Thyroid gland (tissue), 4 donors: ENCODE measurements around the gene ZBTB25. TPM values are rescaled to one million over a fixed set of nuclear protein-coding genes. Genes with fewer than 3 reads are reported as not detected.
A peak's percentile ranks its signal among the peaks of the same experiment; 100 is the strongest.

Source experiments
- DNase-seq, 2 donors: peaks; one replicate each; pipeline ENCODE4 v3.0.0-alpha.2; 2019
- H3K27ac ChIP-seq, 3 donors: fragments of 200-600 bp; sonication (generic); 1 replicate in 2 of 3; 2 replicates in 1 of 3; pipeline ENCODE4 v1.5.1; 2016 to 2019; ENCODE audit warnings: mild to moderate bottlenecking in 1 of 3, moderate library complexity in 1 of 3
- H3K27me3 ChIP-seq: fragments of 200-600 bp; sonication (generic); one replicate; pipeline ENCODE4 v1.5.1; 2019
- H3K36me3 ChIP-seq, 2 donors: fragments of 200-600 bp; sonication (generic); one replicate each; pipeline ENCODE4 v1.5.1; 2016 to 2019
- H3K4me1 ChIP-seq, 2 donors: fragments of 200-600 bp; sonication (generic); one replicate each; pipeline ENCODE4 v1.5.1; 2017 to 2019
- H3K4me3 ChIP-seq, 3 donors: fragments of 200-600 bp; sonication (generic); replicated peaks in 1 of 3; 1 replicate in 2 of 3; 2 replicates in 1 of 3; pipeline ENCODE4 v1.5.1; 2016; ENCODE audit warnings: mild to moderate bottlenecking in 1 of 3
- H3K9me3 ChIP-seq: fragments of 200-600 bp; sonication (generic); one replicate; pipeline ENCODE4 v1.5.1; 2017
- POLR2A ChIP-seq, 2 donors: fragments of 450-650 bp; IDR thresholded peaks; one replicate each; pipeline ENCODE4 v1.6.1; 2017; ENCODE audit warnings: antibody characterized with exemption in 2 of 2, mild to moderate bottlenecking in 2 of 2, moderate library complexity in 1 of 2
- WGBS, 2 donors: methylation state at CpG; one replicate each; pipeline ENCODE4 v1.1.5; 2017; 5-methylcytosine and 5-hydroxymethylcytosine counted together
- intact Hi-C: fragments of 100-400 bp; cut with DNase I; formaldehyde crosslinking; loops from one replicate; pipeline ENCODE4 v1.15.1; 2023
- total RNA-seq, 4 donors: library from RNA; depleted of rRNA; stranded (reverse); fragments of >200 nt; gene quantifications; one replicate each; pipeline ENCODE4 v1.2.3, GENCODE V29; 2016
- TF ChIP-seq, protein P1 (sequence below), 6 experiments: fragments of 200-600 bp in 3 of 6; fragments of 450-650 bp in 3 of 6; sonication (generic) in 3 of 6; IDR thresholded peaks; one replicate each; pipeline ENCODE4 v1.5.1; 2016 to 2019; ENCODE audit warnings: antibody characterized with exemption in 6 of 6, mild to moderate bottlenecking in 2 of 6, inconsistent platforms in 1 of 6, moderate library complexity in 1 of 6

ZBTB25 gene
- total RNA-seq, result 10 to 100 TPM; 15.9 to 23.0 (median 17.7) TPM

DNA sequence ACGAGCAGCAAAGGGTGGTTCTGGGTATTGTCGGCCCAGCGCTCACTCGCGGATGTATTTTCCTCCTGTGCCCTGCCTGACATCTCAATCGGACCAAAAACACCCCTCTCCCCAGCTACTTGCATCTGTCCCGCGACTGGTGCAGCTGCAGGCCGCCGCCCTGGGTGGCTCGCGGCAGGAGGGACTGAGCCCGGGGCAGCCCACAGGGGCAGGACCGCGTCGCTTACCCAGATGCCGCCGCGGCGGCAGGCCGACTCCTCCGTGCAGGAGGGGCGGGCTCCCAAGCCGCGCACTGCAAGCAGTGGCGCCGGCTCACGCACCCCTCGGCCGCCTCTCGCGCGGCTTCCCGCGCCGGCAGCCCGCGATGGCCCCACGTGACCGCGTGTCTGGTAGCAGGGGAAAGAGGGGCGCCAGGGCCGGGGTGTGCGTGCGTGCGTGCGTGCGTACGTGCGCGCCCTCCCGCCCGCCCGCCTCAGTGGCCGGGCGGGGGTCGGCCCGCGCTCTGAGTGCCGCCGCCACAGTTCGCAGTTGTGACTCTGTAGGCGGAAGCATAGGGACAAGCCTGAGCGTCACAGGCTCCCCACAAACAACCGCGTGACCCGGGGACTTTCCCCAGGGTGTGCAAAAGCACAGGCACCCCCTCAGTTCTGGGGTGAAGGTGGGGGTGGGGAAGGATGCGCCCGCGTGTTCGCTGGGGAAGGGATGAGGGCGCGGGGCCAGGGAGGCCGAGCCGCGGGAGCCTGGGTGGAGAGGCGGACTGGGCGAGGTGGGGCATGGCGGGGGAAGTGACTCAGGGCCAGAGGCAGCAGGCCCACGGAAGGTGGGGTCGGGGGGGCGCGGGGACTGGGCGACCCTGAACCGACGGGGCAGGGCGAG lies at the start of gene ZBTB25:
TSS of gene ZBTB25 (minus strand) at position 405 of the 876 bp plus-strand sequence. CDS start 13,305 bp downstream, outside the sequence.
- peak within 1 kb of the TSS; percentile 99 to 100 (median 99) for H3K27ac ChIP-seq
- H3K9me3 ChIP-seq, result no peaks in the 10 kb centered on the region
- no peaks in the 10 kb centered on the region for H3K27me3 ChIP-seq
- no peaks in the 10 kb centered on the region for H3K36me3 ChIP-seq
- 0 to 2% methylated on average over 11 of the region's 87 CpGs for WGBS, 2 donors
- peak within 1 kb of the TSS; percentile 66 to 89 (median 79) for H3K4me3 ChIP-seq
- H3K4me1 ChIP-seq, result peaks cover 54 to 63% of the 10 kb centered on the region in 2 donors
- intact Hi-C loops, result no loop called here
- TF ChIP-seq, protein P1, sequence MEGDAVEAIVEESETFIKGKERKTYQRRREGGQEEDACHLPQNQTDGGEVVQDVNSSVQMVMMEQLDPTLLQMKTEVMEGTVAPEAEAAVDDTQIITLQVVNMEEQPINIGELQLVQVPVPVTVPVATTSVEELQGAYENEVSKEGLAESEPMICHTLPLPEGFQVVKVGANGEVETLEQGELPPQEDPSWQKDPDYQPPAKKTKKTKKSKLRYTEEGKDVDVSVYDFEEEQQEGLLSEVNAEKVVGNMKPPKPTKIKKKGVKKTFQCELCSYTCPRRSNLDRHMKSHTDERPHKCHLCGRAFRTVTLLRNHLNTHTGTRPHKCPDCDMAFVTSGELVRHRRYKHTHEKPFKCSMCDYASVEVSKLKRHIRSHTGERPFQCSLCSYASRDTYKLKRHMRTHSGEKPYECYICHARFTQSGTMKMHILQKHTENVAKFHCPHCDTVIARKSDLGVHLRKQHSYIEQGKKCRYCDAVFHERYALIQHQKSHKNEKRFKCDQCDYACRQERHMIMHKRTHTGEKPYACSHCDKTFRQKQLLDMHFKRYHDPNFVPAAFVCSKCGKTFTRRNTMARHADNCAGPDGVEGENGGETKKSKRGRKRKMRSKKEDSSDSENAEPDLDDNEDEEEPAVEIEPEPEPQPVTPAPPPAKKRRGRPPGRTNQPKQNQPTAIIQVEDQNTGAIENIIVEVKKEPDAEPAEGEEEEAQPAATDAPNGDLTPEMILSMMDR (IDR thresholded peaks at IDR 0.05), result no peak
- TF ChIP-seq POLR2A (IDR thresholded peaks at IDR 0.05), result peak; percentile 36 to 97
- DNase-seq, result peak; percentile 92

- intact Hi-C loops, result no loop called here
- Histone ChIP-seq H3K36me3 (no peaks in the 10 kb centered on the region), H3K4me3 (no peak overlapping the region), H3K4me1 (peaks cover 5 to 11% of the 10 kb centered on the region in 2 donors), H3K27ac (no peak overlapping the region), H3K9me3 (no peaks in the 10 kb centered on the region), H3K27me3 (no peaks in the 10 kb centered on the region)
- TF ChIP-seq POLR2A (IDR thresholded peaks at IDR 0.05), result no peak
- TF ChIP-seq, protein P1 (IDR thresholded peaks at IDR 0.05), result no peak
- DNase-seq, result no peak
- 74 to 87% methylated on average over 7 of the region's 7 CpGs for WGBS, 2 donors
Observed at GRCh38 chr14:64550621-64551333, 47.1 kb upstream of the ZBTB25 start.

DNA sequence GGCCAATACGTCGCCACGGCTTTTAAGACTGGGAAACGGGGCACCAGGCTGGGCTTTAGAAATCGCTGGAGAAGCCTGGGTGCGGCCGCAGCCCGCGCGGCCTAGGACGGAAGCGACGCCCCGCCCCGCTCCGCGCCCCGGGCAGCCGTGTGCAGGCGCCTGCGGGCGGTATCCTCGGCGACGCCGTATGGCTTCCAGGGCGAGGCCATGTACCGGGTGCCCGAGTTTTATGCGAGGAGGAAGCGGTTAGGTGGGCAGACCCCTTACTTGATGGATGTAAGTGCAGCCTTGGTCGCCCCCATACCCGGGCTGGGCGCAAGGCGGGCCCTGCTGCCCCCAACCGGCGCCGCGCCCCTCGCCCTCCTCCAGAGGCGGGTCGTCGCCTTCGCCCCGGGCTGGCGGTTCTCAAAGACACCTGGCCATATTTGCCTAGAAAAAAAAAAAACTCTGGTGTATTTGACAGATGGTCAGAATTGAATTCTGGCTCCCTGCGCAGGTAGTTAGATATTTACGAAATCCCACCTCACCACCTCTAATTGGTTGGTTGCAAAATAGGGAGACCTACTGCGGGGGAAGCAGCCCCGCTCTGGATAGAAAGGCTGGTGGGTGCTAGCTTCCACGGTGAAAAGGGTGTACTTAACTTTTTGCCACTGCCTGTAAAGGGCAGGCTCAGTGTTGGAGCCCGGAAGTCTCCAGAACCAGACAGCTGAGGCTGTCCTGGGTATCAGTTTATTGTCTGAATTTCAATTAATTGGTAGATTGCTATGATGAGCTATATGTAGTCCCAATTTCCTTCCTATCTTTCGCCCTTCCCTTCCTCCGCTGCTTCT lies 46.4 kb upstream of the ZBTB25 start, which contains the start of gene PPP1R36:
TSS of gene PPP1R36 (plus strand) at position 171 of the 830 bp plus-strand sequence. CDS start at position 208, 37 bp downstream.
- peak; percentile 28 to 41 for DNase-seq
- H3K9me3 ChIP-seq, result no peaks in the 10 kb centered on the region
- H3K27me3 ChIP-seq, result no peaks in the 10 kb centered on the region
- TF ChIP-seq, protein P1 (IDR thresholded peaks at IDR 0.05), result peak in 1 of 6 experiments; percentile 6
- no peak for TF ChIP-seq POLR2A (IDR thresholded peaks at IDR 0.05)
- H3K36me3 ChIP-seq, result no peaks in the 10 kb centered on the region
- peak within 1 kb of the TSS in 1 of 3 donors; percentile 34 for H3K4me3 ChIP-seq
- 20 to 37% methylated on average over 12 to 38 of the region's 54 CpGs for WGBS, 2 donors
- H3K4me1 ChIP-seq, result peaks cover 5 to 11% of the 10 kb centered on the region in 2 donors
- intact Hi-C loops, result no loop called here
- peak within 1 kb of the TSS in 1 of 3 donors; percentile 31 for H3K27ac ChIP-seq

GRCh38 chr14:64549016-64549415 lies 45.4 kb upstream of the ZBTB25 start:
- H3K4me1 ChIP-seq, result peaks cover 5 to 11% of the 10 kb centered on the region in 2 donors
- no peak overlapping the region for H3K4me3 ChIP-seq
- WGBS, 2 donors, result 95 to 100% methylated on average over 1 of the region's 1 CpG
- H3K27ac ChIP-seq, result no peak overlapping the region
- TF ChIP-seq POLR2A (IDR thresholded peaks at IDR 0.05), result no peak
- TF ChIP-seq, protein P1 (IDR thresholded peaks at IDR 0.05), result no peak
- H3K27me3 ChIP-seq, result no peaks in the 10 kb centered on the region
- H3K9me3 ChIP-seq, result no peaks in the 10 kb centered on the region
- no peak for DNase-seq
- no peaks in the 10 kb centered on the region for H3K36me3 ChIP-seq
- intact Hi-C loops, result no loop called here
